GM12864 (cell line): ENCODE data around the gene CDKN1A.

ENCODE experiments used
- DNase-seq: peaks from one replicate; pipeline ENCODE4 v3.0.0-alpha.2; 2011; ENCODE audit warnings: low read depth
- H3K4me3 ChIP-seq: 2 replicates; pipeline ENCODE4 v1.5.1; 2011; ENCODE audit warnings: mild to moderate bottlenecking, low read depth, low read length, control low read depth
- CTCF ChIP-seq: IDR thresholded peaks from 2 replicates; pipeline ENCODE4 v1.5.1; 2011; ENCODE audit warnings: low read depth, mild to moderate bottlenecking, moderate library complexity, low read length, control low read depth, inconsistent platforms; ENCODE audit errors: missing control alignments

CDKN1A gene

DNA sequence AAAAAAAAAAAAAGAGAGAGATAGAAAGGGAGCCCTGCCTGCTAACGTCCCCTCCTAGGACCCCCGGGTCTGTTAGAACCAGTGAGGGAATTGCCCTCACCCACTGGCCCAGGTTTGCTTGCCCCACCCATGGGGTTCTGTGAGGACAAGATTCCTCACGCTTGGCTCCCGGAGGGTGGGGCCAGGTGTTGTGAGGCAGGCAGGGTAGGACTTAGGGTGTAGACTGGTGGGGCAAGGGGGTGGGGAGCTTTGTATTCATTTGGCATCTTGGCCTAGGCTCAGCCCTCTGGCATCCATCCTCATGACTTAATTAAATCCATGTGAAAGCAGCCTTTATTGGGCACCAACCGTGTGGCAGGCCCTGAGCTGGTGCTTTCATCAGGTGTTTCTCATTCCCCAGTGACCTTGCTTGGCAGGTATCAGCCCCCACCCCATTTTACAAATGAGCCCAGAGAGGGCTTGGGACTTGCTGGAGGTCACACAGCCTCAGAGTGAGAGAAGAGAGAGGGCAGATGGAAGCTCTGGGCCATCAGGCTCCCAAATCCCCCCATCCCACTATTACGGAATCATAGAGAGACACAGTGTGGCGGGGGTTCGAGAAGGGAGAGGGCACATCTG lies 38.1 kb downstream of the CDKN1A start:
- H3K4me3 ChIP-seq = no peak overlapping the region
- no peak for DNase-seq
- TF ChIP-seq CTCF = no peak

DNA sequence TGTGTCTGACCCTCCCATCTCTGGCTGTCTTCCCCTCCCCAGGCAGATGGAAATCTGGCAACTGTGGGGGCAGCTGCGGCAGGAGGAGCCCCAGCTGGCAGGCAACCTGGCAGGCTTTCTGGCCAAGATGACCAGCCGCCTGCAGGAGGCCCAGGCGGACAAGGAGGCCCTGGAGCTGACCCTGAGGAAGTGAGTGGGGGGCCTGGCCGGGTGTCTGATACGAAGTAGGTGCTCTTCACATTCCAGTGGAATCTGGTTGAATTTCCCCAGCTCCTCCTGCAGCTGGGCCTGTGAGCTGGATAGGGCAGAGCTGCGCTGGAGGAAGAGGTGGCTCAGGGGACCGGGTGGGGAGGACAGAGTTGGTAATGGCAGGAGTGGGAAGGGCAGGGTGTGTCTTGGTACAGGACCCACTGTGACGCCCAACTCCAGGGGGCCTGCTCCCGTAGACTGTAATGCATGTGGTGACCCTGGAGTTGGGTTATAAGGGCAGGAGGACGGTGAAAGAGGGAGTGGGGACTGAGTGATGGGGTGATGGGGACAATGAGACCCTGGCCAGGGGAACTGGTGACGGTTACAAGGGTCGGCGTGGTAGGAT lies 38.8 kb downstream of the CDKN1A start:
- DNase-seq = no peak
- no peak for TF ChIP-seq CTCF
- H3K4me3 ChIP-seq = no peak overlapping the region

DNA sequence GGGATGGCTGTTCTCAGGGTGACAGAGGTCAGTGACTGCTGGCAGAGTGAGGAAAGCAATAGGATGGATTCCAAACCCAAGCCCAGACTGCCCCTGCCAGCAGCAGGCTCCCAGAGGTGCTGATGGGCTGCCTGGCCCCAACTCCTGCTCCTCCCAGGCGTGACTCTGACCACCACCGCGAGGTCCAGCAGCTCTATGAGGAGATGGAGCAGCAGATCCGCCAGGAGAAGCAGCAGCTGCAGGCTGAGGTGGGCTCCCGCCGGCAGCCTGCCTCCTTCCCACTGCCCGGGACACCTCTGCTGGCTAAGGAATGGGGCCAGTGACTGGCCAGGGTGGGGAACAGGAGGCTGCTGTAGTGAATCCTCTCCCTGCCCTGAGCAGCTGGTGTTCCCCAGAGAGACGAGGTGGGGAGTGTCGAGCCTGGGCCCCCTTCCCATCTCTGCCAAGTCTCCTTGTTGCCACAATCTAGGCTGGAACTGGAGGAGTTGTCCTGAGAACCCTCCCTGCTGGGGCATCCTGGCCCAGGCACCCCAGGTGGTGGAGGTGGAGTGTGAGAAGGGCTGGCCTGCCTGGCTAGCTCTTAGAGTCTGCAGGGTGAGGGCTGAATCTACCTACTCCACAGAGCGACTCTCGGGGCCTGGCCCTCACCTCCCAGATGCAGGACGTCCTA lies 39.5 kb downstream of the CDKN1A start:
- no peak for TF ChIP-seq CTCF
- DNase-seq = no peak
- H3K4me3 ChIP-seq = no peak overlapping the region

GRCh38 chr6:36718560-36718959 lies 40.0 kb downstream of the CDKN1A start:
- no peak overlapping the region for H3K4me3 ChIP-seq
- TF ChIP-seq CTCF = no peak
- no peak for DNase-seq

DNA sequence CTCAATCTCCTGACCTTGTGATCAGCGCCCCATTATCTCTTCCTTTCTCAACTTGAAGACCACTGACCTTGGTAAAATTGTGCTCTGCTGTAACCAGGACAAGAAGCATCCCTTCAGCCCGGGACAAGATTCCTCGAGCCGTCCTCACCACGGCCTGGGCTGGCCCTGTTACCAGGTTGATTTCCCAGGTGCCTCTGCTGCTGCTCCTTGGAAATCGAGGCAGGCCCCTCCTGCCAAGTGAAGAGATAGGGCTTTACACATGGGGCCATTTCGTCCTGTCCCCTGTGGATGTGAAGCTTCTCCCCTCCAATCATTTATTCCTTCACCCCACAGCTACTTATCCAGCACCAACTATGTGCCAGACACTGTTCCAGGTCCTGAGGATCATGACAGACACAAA lies 40.6 kb downstream of the CDKN1A start:
- no peak overlapping the region for H3K4me3 ChIP-seq
- TF ChIP-seq CTCF = no peak
- no peak for DNase-seq

- TF ChIP-seq CTCF = no peak
- DNase-seq = no peak
- no peak overlapping the region for H3K4me3 ChIP-seq
These were observed 42.0 kb downstream of the CDKN1A start for GRCh38 chr6:36720251-36721141.
